Measurements from ENCODE around the gene HNRNPH2.

DNA sequence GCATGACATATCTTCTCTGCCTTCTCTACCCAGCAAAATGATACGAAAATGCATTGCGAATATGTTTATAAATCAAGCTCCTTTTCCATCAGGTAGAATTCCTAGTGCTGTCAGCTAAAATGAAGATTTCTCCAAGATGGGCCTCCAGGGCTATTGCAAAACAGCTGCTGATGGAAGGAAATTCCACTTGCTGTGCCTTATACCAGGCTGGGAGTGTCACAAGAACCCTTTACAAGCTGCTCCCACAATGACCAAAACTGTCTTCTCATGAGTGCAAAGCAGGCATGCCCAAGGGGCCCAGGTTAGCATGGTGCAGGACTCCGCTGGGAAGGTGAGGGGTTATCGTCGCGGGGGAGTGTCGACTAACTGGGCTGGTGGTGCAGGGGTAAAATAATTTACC is 8.7 kb downstream of the HNRNPH2 start:
- TF ChIP-seq CTCF (conservative IDR thresholded peaks at IDR 0.05 in 1 of 2, IDR thresholded peaks at IDR 0.05 in 1 of 2; ENCODE audit: extremely low read depth in 1 of 2, insufficient read depth in 1 of 2, low read depth in 1 of 2, low read length in 2 of 2) (no peak), EZH2 (IDR thresholded peaks at IDR 0.05; ENCODE audit: borderline replicate concordance, low read length) (no peak)
